Lower lobe of right lung (tissue), 2 donors: ENCODE data around the gene TMEM115. TPM values are rescaled to one million over a fixed set of nuclear protein-coding genes. Genes with fewer than 3 reads are reported as not detected.

ENCODE experiments used
- ATAC-seq, 2 donors: fragments of 200-7000 bp; cut with Tn5 transposase; one replicate each; pipeline ENCODE4 v1.9.1; 2020 to 2022; ENCODE audit warnings: mild to moderate bottlenecking in 2 of 2, moderate library complexity in 2 of 2
- DNase-seq: peaks from one replicate; pipeline ENCODE4 v3.0.0-alpha.2; 2020
- H3K27ac ChIP-seq: fragments of 200-600 bp; one replicate; pipeline ENCODE4 v1.8.0; 2022
- H3K27me3 ChIP-seq: fragments of 200-600 bp; one replicate; pipeline ENCODE4 v1.8.0; 2022; ENCODE audit warnings: low read depth
- H3K36me3 ChIP-seq: fragments of 200-600 bp; one replicate; pipeline ENCODE4 v1.8.0; 2022; ENCODE audit warnings: mild to moderate bottlenecking
- H3K4me1 ChIP-seq: fragments of 200-600 bp; one replicate; pipeline ENCODE4 v1.8.0; 2022
- H3K4me3 ChIP-seq: fragments of 200-600 bp; one replicate; pipeline ENCODE4 v1.8.0; 2022; ENCODE audit warnings: mild to moderate bottlenecking
- H3K9me3 ChIP-seq: fragments of 200-600 bp; one replicate; pipeline ENCODE4 v1.8.0; 2022
- intact Hi-C: fragments of 100-400 bp; cut with DNase I; formaldehyde crosslinking; loops from one replicate; pipeline ENCODE4 v1.11.0; 2022
- total RNA-seq: library from RNA; stranded (reverse); fragmentation: NEBNext Ultra II Directional; extraction: Animal tissue kit (Norgen Biotek cat#: 25700); gene quantifications from one replicate; pipeline ENCODE4 v1.2.1, GENCODE V29; 2021
- TF ChIP-seq, protein P1 (sequence below): fragments of 200-600 bp; IDR thresholded peaks from one replicate; pipeline ENCODE4 v1.8.0; 2022; ENCODE audit warnings: antibody characterized with exemption, mild to moderate bottlenecking
- donor health status: DM: no; HTN: yes; CAD: no; lungs with severe emphysema.

TMEM115 gene
- total RNA-seq, 1 donor from 2014 or later, result 37.5 TPM

DNA sequence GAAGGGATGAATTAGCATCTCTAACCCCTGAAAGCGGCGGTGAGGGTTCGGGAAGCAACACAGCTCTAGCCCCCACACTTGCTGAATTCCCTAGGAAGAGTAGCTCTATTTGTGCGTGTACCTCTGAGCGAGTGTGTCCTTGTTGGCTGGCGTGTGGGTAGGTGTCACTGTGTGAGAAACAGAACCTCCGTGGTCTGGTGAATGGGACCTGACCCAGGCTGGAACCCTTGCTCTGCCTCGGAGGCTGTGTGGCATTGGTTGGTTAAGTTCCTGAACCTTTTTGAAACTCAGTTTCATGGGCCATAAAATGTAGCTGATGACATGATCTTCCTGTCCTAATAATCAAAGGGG, 414 bp upstream of the TMEM115 start:
- ATAC-seq (peak; percentile 3 to 5), DNase-seq (no peak)
- peak overlapping the region; percentile 89 for H3K4me3 ChIP-seq
- intact Hi-C loops, result no loop called here
- H3K27me3 ChIP-seq, result no peaks in the 10 kb centered on the region
- H3K27ac ChIP-seq, result peak overlapping the region; percentile 89
- peaks cover 31% of the 10 kb centered on the region for H3K36me3 ChIP-seq
- H3K9me3 ChIP-seq, result no peaks in the 10 kb centered on the region
- TF ChIP-seq, protein P1, sequence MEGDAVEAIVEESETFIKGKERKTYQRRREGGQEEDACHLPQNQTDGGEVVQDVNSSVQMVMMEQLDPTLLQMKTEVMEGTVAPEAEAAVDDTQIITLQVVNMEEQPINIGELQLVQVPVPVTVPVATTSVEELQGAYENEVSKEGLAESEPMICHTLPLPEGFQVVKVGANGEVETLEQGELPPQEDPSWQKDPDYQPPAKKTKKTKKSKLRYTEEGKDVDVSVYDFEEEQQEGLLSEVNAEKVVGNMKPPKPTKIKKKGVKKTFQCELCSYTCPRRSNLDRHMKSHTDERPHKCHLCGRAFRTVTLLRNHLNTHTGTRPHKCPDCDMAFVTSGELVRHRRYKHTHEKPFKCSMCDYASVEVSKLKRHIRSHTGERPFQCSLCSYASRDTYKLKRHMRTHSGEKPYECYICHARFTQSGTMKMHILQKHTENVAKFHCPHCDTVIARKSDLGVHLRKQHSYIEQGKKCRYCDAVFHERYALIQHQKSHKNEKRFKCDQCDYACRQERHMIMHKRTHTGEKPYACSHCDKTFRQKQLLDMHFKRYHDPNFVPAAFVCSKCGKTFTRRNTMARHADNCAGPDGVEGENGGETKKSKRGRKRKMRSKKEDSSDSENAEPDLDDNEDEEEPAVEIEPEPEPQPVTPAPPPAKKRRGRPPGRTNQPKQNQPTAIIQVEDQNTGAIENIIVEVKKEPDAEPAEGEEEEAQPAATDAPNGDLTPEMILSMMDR, result no peak
- peaks cover 51% of the 10 kb centered on the region for H3K4me1 ChIP-seq

DNA sequence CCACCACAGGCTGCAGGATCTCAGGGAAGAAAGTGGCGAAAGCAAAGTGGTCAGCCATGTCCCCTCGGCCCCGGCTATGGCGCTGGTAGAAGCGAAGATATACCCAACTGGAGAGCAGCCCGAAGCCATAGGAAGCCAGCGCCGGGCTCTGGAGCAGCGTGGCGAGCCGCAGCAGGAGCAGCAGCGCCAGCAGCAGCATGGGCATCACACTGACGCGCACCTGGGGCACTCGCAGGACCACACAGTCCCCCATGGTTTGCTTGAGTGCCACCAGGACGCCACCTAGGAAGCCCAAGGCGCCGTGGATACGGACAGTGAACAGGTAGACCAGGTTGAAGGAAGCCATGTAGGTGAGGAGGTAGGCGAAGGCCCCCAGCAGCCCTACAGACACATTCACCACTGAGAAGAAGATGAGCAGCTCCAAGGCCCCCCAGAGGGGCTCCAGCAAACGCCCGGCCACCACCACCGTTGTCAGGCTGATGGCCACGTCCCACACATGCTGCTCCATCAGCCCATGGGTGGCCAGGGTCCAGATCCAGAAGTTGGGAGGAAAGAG, 888 bp downstream of the TMEM115 start:
- Histone ChIP-seq H3K4me1 (peaks cover 45% of the 10 kb centered on the region), H3K4me3 (peak overlapping the region; percentile 89), H3K9me3 (no peaks in the 10 kb centered on the region), H3K36me3 (peaks cover 44% of the 10 kb centered on the region), H3K27me3 (no peaks in the 10 kb centered on the region), H3K27ac (peak overlapping the region; percentile 89)
- no peak for DNase-seq
- ATAC-seq, result no peak
- TF ChIP-seq, protein P1, result no peak
- intact Hi-C loops, result no loop called here

DNA sequence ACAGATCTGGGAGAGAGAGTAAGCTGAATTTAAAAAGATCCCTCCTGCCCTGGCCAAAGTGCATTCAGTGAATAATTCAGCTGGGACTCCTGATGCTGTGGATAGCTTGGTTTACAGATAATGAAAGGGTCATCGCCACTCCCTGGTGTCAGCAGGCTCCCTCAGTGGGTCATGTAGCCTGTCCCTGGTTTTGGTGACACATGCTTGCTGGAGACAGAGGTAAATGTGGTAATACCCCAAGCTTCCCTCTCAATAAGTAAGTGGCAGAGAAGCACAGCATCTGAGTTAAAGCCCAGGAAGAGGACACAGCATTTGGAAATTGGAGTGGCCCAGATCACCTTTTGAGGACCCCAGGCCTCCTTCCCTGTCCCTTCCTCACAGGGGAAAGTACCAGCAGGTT, 1.8 kb downstream of the TMEM115 start:
- DNase-seq, result no peak
- Histone ChIP-seq H3K4me1 (peaks cover 45% of the 10 kb centered on the region), H3K4me3 (peak overlapping the region; percentile 89), H3K27ac (no peak overlapping the region), H3K9me3 (no peaks in the 10 kb centered on the region), H3K27me3 (no peaks in the 10 kb centered on the region), H3K36me3 (peaks cover 52% of the 10 kb centered on the region)
- intact Hi-C loops, result no loop called here
- no peak for ATAC-seq
- TF ChIP-seq, protein P1, result no peak

DNA sequence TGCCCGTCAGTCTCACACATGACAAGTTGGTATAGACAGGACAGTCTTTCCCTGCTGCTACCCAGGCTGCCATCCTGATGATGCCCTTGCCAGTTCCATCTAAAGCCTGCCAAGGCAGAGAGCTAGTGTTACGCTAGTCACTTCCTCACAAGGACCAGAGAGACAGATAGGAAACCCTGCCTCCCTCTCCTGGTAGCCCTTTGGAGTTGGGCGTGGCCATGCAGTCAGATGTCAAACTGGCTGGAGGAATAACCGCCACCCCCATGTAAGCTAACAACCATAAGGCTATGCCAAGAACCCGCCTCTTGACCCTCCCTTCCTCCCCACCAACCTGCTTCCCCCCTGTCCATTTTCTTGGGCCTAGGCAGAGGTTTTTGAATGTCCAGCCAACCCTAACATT, 2.8 kb downstream of the TMEM115 start:
- intact Hi-C loops, result no loop called here
- DNase-seq (no peak), ATAC-seq (no peak)
- Histone ChIP-seq H3K9me3 (no peaks in the 10 kb centered on the region), H3K36me3 (peaks cover 52% of the 10 kb centered on the region), H3K4me1 (peaks cover 53% of the 10 kb centered on the region), H3K4me3 (peak overlapping the region; percentile 89), H3K27me3 (no peaks in the 10 kb centered on the region), H3K27ac (no peak overlapping the region)
- TF ChIP-seq, protein P1, result no peak

DNA sequence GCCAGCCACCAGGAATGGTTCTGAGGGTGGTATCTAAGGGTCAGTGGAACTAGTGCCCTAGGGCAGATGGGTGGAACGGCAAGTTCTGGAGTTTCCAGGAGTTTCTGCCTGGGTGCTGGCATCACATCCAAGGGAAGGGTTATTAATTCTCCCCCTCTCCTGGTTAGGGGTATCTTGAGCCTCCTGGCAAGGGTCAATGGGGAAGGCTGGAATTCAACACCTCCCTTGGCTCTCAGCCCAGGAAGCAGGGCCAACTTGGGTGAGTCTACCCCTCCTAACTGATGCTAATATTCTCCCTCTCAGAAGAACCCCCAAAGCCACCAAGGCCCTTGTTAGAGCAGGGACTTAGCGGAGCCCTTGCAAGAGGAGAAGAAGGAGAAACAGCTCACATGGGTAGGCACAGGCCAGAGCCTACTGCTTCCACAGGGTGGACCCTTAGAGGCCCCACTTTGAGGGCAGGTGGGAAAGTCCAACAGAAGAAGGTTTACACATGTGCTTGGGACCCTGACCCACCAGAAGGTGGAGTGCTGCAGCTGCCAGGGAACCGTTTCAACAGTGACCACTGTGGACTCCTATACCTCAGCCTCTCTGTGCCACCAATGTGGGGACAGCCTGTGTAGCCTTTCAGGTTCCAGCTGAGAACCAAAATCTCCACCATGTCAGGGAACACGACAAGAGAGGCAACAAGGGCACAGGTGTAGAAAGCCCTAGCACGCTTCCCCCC, 3.3 kb downstream of the TMEM115 start:
- TF ChIP-seq, protein P1, result no peak
- ATAC-seq (no peak), DNase-seq (no peak)
- Histone ChIP-seq H3K4me3 (peak overlapping the region; percentile 89), H3K27me3 (no peaks in the 10 kb centered on the region), H3K27ac (no peak overlapping the region), H3K4me1 (peaks cover 58% of the 10 kb centered on the region), H3K9me3 (no peaks in the 10 kb centered on the region), H3K36me3 (peaks cover 52% of the 10 kb centered on the region)
- intact Hi-C loops, result no loop called here
